ENCODE data around the gene ZDHHC18. TPM values are rescaled to one million over a fixed set of nuclear protein-coding genes. Genes with fewer than 3 reads are reported as not detected.

The ZDHHC18 gene
- total and polyA plus RNA-seq, 2 of the 8 experiments (the other 6 are each of a cell fraction or from before 2014, with no cell fraction given): 29.7 to 49.8 TPM

- no peak overlapping the region for H4K5ac ChIP-seq (ENCODE audit: insufficient read length, low read depth, low read length)
- CTCF ChIA-PET (ENCODE audit: partially characterized antibody): interaction anchor here (1.2 to 22.8 kb wide), 4 partner anchors 9 to 30 kb away, joined by 5 to 547 read pairs (median 66); partner anchors contain the start of gene GPN2
- no peak overlapping the region for H3K4me3 ChIP-seq (ENCODE audit: extremely low read depth in 1 of 4, insufficient read depth in 2 of 4, low read depth in 3 of 4, low read length in 4 of 4)
- TF ChIP-seq TCF12 (IDR thresholded peaks at IDR 0.05; ENCODE audit: low read depth, low read length): no peak
- no peak for TF ChIP-seq NRF1 (IDR thresholded peaks at IDR 0.05; ENCODE audit: low read depth, low read length)
- no peak for TF ChIP-seq TAF1 (IDR thresholded peaks at IDR 0.05; ENCODE audit: low read depth, low read length)
- TF ChIP-seq SIX5 (IDR thresholded peaks at IDR 0.05; ENCODE audit: low read depth, low read length): no peak
- TF ChIP-seq MAX (IDR thresholded peaks at IDR 0.05): no peak
- no peak for TF ChIP-seq GABPA (IDR thresholded peaks at IDR 0.05; ENCODE audit: borderline replicate concordance, insufficient read depth, low read length)
- TF ChIP-seq TEAD4 (IDR thresholded peaks at IDR 0.05; ENCODE audit: low read depth, low read length): no peak
- TF ChIP-seq GTF2F1 (IDR thresholded peaks at IDR 0.05; ENCODE audit: borderline replicate concordance, low read depth, low read length): no peak
- no peak for TF ChIP-seq RAD21 (IDR thresholded peaks at IDR 0.05 in 1 of 2, conservative IDR thresholded peaks at IDR 0.05 in 1 of 2; ENCODE audit: low read depth in 2 of 2, low read length in 2 of 2)
- TF ChIP-seq BCL11A (IDR thresholded peaks at IDR 0.05; ENCODE audit: low read depth in 2 of 2, low read length in 2 of 2): no peak
- no peak for TF ChIP-seq KDM4A (IDR thresholded peaks at IDR 0.05; ENCODE audit: low read depth, low read length, severe bottlenecking)
- TF ChIP-seq SP2 (IDR thresholded peaks at IDR 0.05; ENCODE audit: low read length): no peak
- no peak for TF ChIP-seq RFX5 (IDR thresholded peaks at IDR 0.05; ENCODE audit: borderline replicate concordance, low read depth, low read length)
- TF ChIP-seq CHD2 (IDR thresholded peaks at IDR 0.05; ENCODE audit: low read length): no peak
These were observed 37.2 kb downstream of the ZDHHC18 start for GRCh38 chr1:26863685-26864077.

More at GRCh38 chr1:26863685-26864077, 37.2 kb downstream of the ZDHHC18 start:
- Histone ChIP-seq H2AK5ac (ENCODE audit: low read depth, low read length) (no peak overlapping the region), H2BK120ac (replicated peaks; ENCODE audit: low read depth, low read length) (no peak overlapping the region), H3K79me2 (ENCODE audit: control insufficient read depth in 1 of 2, insufficient read depth in 2 of 2, low read length in 2 of 2) (no peaks in the 10 kb centered on the region), H3K27me3 (replicated peaks in 1 of 4; ENCODE audit: control insufficient read depth in 3 of 4, extremely low read depth in 1 of 4, insufficient read depth in 3 of 4, low read length in 3 of 4) (peaks cover 4 to 13% (median 12%) of the 10 kb centered on the region in 4 experiments; a peak in 5 of 7 replicates), H3K14ac (ENCODE audit: insufficient read length) (no peak overlapping the region), H3K23ac (ENCODE audit: insufficient read length) (no peak overlapping the region), H2BK12ac (ENCODE audit: low read depth, low read length) (no peak overlapping the region; the same call in 1 of the 2 replicates), H2BK15ac (ENCODE audit: low read length) (no peak overlapping the region), H3K56ac (replicated peaks; ENCODE audit: insufficient read length, low read depth, low read length) (no peak overlapping the region), H4K91ac (replicated peaks; ENCODE audit: insufficient read length, low read length) (no peak overlapping the region), H3K36me3 (ENCODE audit: control insufficient read depth in 2 of 4, insufficient read depth in 4 of 4, low read length in 3 of 4) (no peaks in the 10 kb centered on the region), H3K23me2 (ENCODE audit: low read depth, low read length) (peaks cover 9% of the 10 kb centered on the region), H3K4me2 (ENCODE audit: insufficient read depth in 1 of 2, low read depth in 2 of 2, low read length in 2 of 2) (peak overlapping the region; percentile 60 to 91; a peak in 2 of 4 replicates), H3K4ac (replicated peaks; ENCODE audit: insufficient read length, low read depth, low read length) (no peak overlapping the region), H3K79me1 (ENCODE audit: low read depth, low read length) (no peaks in the 10 kb centered on the region), H3K18ac (ENCODE audit: extremely low read depth, low read length) (no peak overlapping the region; the same call in 1 of the 2 replicates), H4K20me1 (replicated peaks in 1 of 2; ENCODE audit: control insufficient read depth in 1 of 2, insufficient read depth in 2 of 2, low read length in 2 of 2) (no peaks in the 10 kb centered on the region), H3K9me3 (ENCODE audit: insufficient read depth in 2 of 2, low read depth in 1 of 2, low read length in 1 of 2) (no peaks in the 10 kb centered on the region), H3K4me1 (replicated peaks in 1 of 4; ENCODE audit: control insufficient read depth in 3 of 4, insufficient read depth in 4 of 4, low read length in 3 of 4) (peaks cover 0 to 27% (median 21%) of the 10 kb centered on the region in 4 experiments; a peak in 5 of 7 replicates), H3K9ac (replicated peaks in 1 of 4; ENCODE audit: extremely low read depth in 1 of 4, low read depth in 3 of 4, low read length in 3 of 4) (no peak overlapping the region), H2BK5ac (ENCODE audit: low read depth, low read length) (no peak overlapping the region), H2BK20ac (ENCODE audit: low read length) (no peak overlapping the region), H4K8ac (ENCODE audit: extremely low read depth, insufficient read depth, low read length) (no peak overlapping the region), H3K27ac (ENCODE audit: low read depth, low read length) (no peak overlapping the region), H2AFZ (ENCODE audit: low read length) (no peak overlapping the region)
- 89% methylated on average over 16 of the region's 20 CpGs; no CpG with 5 or more reads in 1 of the 2 experiments for WGBS, 2 experiments (ENCODE audit: extremely low coverage in 1 of 2, insufficient coverage in 1 of 2, insufficient read length in 1 of 2, insufficient replicate concordance in 2 of 2, low coverage in 1 of 2, low lambda C conversion rate in 2 of 2, missing lambda C conversion rate in 1 of 2)
- POLR2A ChIA-PET (ENCODE audit: partially characterized antibody): interaction anchor here (0.6 to 2.4 kb wide), 4 partner anchors 19 to 58 kb away, joined by 3 to 8 read pairs (median 4); partner anchors contain the start of genes GPATCH3, GPN2 and NUDC
- DNase-seq (ENCODE audit: low read depth in 1 of 2, low spot score in 2 of 2) (no peak), FAIRE-seq (no peak)

Measured in H1 (cell line).